CD4-positive, alpha-beta T cell (primary cell): ENCODE results near the gene AGBL5. TPM values are rescaled to one million over a fixed set of nuclear protein-coding genes. Genes with fewer than 3 reads are reported as not detected.
A peak's percentile ranks its signal among the peaks of the same experiment; 100 is the strongest.

Experiments used
- ATAC-seq: fragments of 200-7000 bp; cut with Tn5 transposase; one replicate; pipeline ENCODE4 v1.10.0; 2022; ENCODE audit warnings: mild to moderate bottlenecking; ENCODE audit not compliant: poor library complexity
- CTCF ChIA-PET: fragments of 350-600 bp; sonication (Branson Sonifier 250); formaldehyde crosslinking; loops from one replicate; lab custom pipeline; 2021; ENCODE audit warnings: antibody characterized with exemption, inconsistent platforms; lab: Charles Lee
- POLR2A ChIA-PET: fragments of 350-600 bp; sonication (Branson Sonifier 250); formaldehyde crosslinking; loops from one replicate; lab custom pipeline; 2021; ENCODE audit warnings: antibody characterized with exemption, inconsistent platforms; lab: Charles Lee
- DNase-seq, 14 experiments: peaks; one replicate each; pipeline ENCODE4 v3.0.0-alpha.2; 2013 to 2020; ENCODE audit warnings: mixed read lengths in 2 of 14
- H3K27ac ChIP-seq, 2 donors: one replicate each; pipeline versions ENCODE4 v1.5.1 to v1.7.0; 2013; ENCODE audit warnings: low read length in 2 of 2, low read depth in 1 of 2, mild to moderate bottlenecking in 1 of 2
- H3K27me3 ChIP-seq, 2 experiments: 1 replicate in 1 of 2; 2 replicates in 1 of 2; pipeline versions ENCODE4 v1.6.1 to v1.7.0; 2013; ENCODE audit warnings: low read length in 2 of 2, control low read depth in 1 of 2, mild to moderate bottlenecking in 1 of 2, moderate library complexity in 1 of 2; ENCODE audit not compliant: insufficient read depth in 2 of 2, control insufficient read depth in 1 of 2
- H3K36me3 ChIP-seq: one replicate; pipeline ENCODE4 v1.6.1; 2013; ENCODE audit warnings: low read length, control low read depth; ENCODE audit not compliant: insufficient read depth
- H3K4me1 ChIP-seq: one replicate; pipeline ENCODE4 v1.6.1; 2013; ENCODE audit warnings: low read length, control low read depth; ENCODE audit not compliant: insufficient read depth
- H3K4me3 ChIP-seq: one replicate; pipeline ENCODE4 v1.5.1; 2013; ENCODE audit warnings: mild to moderate bottlenecking, low read length, moderate library complexity
- H3K9me3 ChIP-seq, 2 experiments: 1 replicate in 1 of 2; 2 replicates in 1 of 2; pipeline versions ENCODE4 v1.6.1 to v1.7.0; 2013; ENCODE audit warnings: low read length in 2 of 2, mild to moderate bottlenecking in 2 of 2, control low read depth in 1 of 2, moderate library complexity in 1 of 2; ENCODE audit not compliant: control insufficient read depth in 1 of 2, insufficient read depth in 1 of 2
- H3K27ac Mint-ChIP-seq: one replicate; pipeline ENCODE4 v1.8.0; 2020; ENCODE audit warnings: mixed read lengths
- H3K27me3 Mint-ChIP-seq: one replicate; pipeline ENCODE4 v1.8.0; 2021; ENCODE audit warnings: mixed read lengths
- H3K36me3 Mint-ChIP-seq: one replicate; pipeline ENCODE4 v1.8.0; 2021; ENCODE audit warnings: low read depth, mixed read lengths
- H3K4me1 Mint-ChIP-seq: one replicate; pipeline ENCODE4 v1.8.0; 2021; ENCODE audit warnings: low read depth, mixed read lengths
- H3K4me3 Mint-ChIP-seq: one replicate; pipeline ENCODE4 v1.8.0; 2020; ENCODE audit warnings: mild to moderate bottlenecking, mixed read lengths
- H3K9me3 Mint-ChIP-seq: one replicate; pipeline ENCODE4 v1.8.0; 2020; ENCODE audit warnings: mixed read lengths
- CTCF ChIP-seq: fragments of 200-600 bp; IDR thresholded peaks from one replicate; pipeline ENCODE4 v1.8.0; 2022; ENCODE audit warnings: antibody characterized with exemption, mild to moderate bottlenecking
- intact Hi-C, 2 experiments: fragments of 100-400 bp; cut with DNase I in 1 of 2; cut with micrococcal nuclease in 1 of 2; formaldehyde crosslinking; loops; one replicate each; pipeline versions ENCODE4 v1.15.1 to v1.9.0; 2023 to 2025; cut with DNase I, micrococcal nuclease
- total RNA-seq, 174 experiments: library from RNA in 2 of 174; stranded (reverse) in 2 of 174; gene quantifications; one replicate each; pipeline ENCODE4 v1.2.3 and lab custom pipeline; 2021 to 2026

Gene AGBL5
- total RNA-seq, 2 experiments from 2014 or later, result 10.8 to 11.6 TPM

DNA sequence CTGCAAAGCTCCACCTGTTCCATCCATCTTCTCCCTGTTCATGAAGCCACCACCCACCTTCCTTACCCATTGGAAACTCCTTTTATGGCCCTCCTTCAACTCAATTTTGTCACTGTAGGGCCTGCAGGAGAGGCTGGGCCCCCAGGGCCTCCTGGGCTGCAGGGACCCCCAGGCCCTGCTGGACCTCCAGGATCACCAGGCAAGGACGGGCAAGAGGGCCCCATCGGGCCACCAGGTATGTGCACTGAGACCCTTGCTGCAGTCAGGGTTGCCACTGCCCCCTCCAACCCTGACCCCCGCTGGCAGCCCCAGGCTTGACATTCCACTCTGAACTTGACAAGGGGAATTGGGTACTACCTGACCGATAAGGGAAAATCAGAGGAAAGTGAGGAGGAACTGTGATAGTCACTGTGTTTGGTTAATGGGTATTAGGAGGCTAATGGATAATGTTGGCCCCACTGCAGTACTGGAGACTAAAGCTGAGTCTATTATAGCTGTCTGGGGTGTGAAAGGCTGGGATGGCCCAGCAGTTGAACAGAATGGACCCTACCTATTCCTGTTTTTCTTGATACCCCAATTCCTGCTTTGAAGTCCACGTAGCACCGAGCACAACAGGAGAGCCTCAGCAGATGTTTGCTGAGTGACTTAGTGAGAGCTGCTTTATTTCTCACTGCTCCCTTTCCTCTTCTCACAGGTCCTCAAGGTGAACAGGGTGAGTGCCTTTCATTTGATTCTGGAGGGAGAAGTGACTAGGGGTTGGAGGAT lies 33.0 kb downstream of the AGBL5 start:
- intact Hi-C loops, result loop anchor here in 1 of 2 experiments (5.0 kb wide), 2 partner anchors 122 to 288 kb away; partner anchors contain the start of genes EIF2B4 and SNX17
- Histone ChIP-seq H3K36me3 (no peaks in the 10 kb centered on the region), H3K9me3 (no peaks in the 10 kb centered on the region), H3K4me1 (peaks cover 60% of the 10 kb centered on the region), H3K27me3 (no peaks in the 10 kb centered on the region), H3K27ac (no peak overlapping the region), H3K4me3 (no peak overlapping the region)
- Mint-ChIP-seq H3K9me3 (no peaks in the 10 kb centered on the region), H3K4me3 (peak overlapping the region; percentile 91), H3K27ac (peak overlapping the region; percentile 35), H3K4me1 (peaks cover 34% of the 10 kb centered on the region), H3K36me3 (no peaks in the 10 kb centered on the region), H3K27me3 (no peaks in the 10 kb centered on the region)
- no peak for DNase-seq
- ATAC-seq, result no peak
- POLR2A ChIA-PET, result interaction anchor here (9.9 to 10.2 kb wide), 2 partner anchors 14 to 33 kb away, joined by 113 to 161 read pairs; partner anchors contain the start of genes AGBL5 and OST4
- CTCF ChIA-PET, result interaction anchor here (1.5 kb wide), 1 partner anchor 33 kb away, joined by 4 read pairs; the partner anchor contains the start of gene AGBL5
- TF ChIP-seq CTCF, result no peak

- ChIA-PET POLR2A (interaction anchor here (0.8 to 10.2 kb wide), 4 partner anchors 15 to 218 kb away, joined by 3 to 161 read pairs (median 58); partner anchors contain the start of genes AGBL5 and OST4), CTCF (interaction anchor here (1.2 to 2.1 kb wide), 4 partner anchors 12 to 52 kb away, joined by 4 to 8 read pairs (median 4); partner anchors contain the start of genes AGBL5, OST4 and TMEM214)
- intact Hi-C loops, result loop anchor here in 1 of 2 experiments (5.0 kb wide), 2 partner anchors 123 to 287 kb away; partner anchors contain the start of genes EIF2B4 and SNX17
- Mint-ChIP-seq H3K27ac (peak overlapping the region; percentile 35), H3K4me1 (peaks cover 37% of the 10 kb centered on the region), H3K4me3 (peak overlapping the region; percentile 91), H3K9me3 (no peaks in the 10 kb centered on the region), H3K36me3 (no peaks in the 10 kb centered on the region), H3K27me3 (no peaks in the 10 kb centered on the region)
- Histone ChIP-seq H3K4me1 (peaks cover 60% of the 10 kb centered on the region), H3K27ac (peak overlapping the region; percentile 65 to 70), H3K36me3 (no peaks in the 10 kb centered on the region), H3K27me3 (no peaks in the 10 kb centered on the region), H3K9me3 (no peaks in the 10 kb centered on the region), H3K4me3 (peak overlapping the region; percentile 70)
- ATAC-seq (no peak), DNase-seq (no peak)
- TF ChIP-seq CTCF, result no peak
These were observed 33.7 kb downstream of the AGBL5 start for GRCh38 chr2:27085062-27085672.

GRCh38 chr2:27085673-27086089 lies 34.2 kb downstream of the AGBL5 start:
- no peaks in the 10 kb centered on the region for H3K36me3 Mint-ChIP-seq
- ATAC-seq (no peak), DNase-seq (peak in 5 of 14 experiments; percentile 17 to 58 (median 37))
- CTCF ChIA-PET, result interaction anchor here (1.2 to 2.1 kb wide), 5 partner anchors 13 to 124 kb away, joined by 4 to 9 read pairs (median 4); partner anchors contain the start of genes AGBL5, OST4 and TMEM214
- no peaks in the 10 kb centered on the region for H3K27me3 ChIP-seq
- H3K4me3 Mint-ChIP-seq, result peak overlapping the region; percentile 91
- peak overlapping the region; percentile 35 for H3K27ac Mint-ChIP-seq
- no peaks in the 10 kb centered on the region for H3K36me3 ChIP-seq
- no peak for TF ChIP-seq CTCF
- H3K27ac ChIP-seq, result peak overlapping the region; percentile 65 to 70
- POLR2A ChIA-PET, result interaction anchor here (0.8 to 10.2 kb wide), 5 partner anchors 15 to 217 kb away, joined by 3 to 161 read pairs (median 4); partner anchors contain the start of genes AGBL5, OST4 and TMEM214
- no peaks in the 10 kb centered on the region for H3K9me3 ChIP-seq
- peaks cover 38% of the 10 kb centered on the region for H3K4me1 Mint-ChIP-seq
- H3K4me1 ChIP-seq, result peaks cover 55% of the 10 kb centered on the region
- intact Hi-C loops, result loop anchor here in 1 of 2 experiments (1.0 to 5.0 kb wide), 8 partner anchors 14 to 287 kb away; partner anchors contain the start of genes ATRAID, CAD, EIF2B4 and OST4
- peak overlapping the region; percentile 70 for H3K4me3 ChIP-seq
- no peaks in the 10 kb centered on the region for H3K9me3 Mint-ChIP-seq
- no peaks in the 10 kb centered on the region for H3K27me3 Mint-ChIP-seq
